Heart left ventricle (tissue), 13 donors: ENCODE results near the gene KHK.

Experiments used
- CTCF ChIP-seq, 12 donors: fragments of 200-600 bp; sonication (generic) in 4 of 12; IDR thresholded peaks; one replicate each; pipeline versions ENCODE4 v1.5.0 to v1.8.0; 2018 to 2022; ENCODE audit warnings: antibody characterized with exemption in 12 of 12, mild to moderate bottlenecking in 5 of 12
- POLR2A ChIP-seq, 2 donors: fragments of 450-650 bp; IDR thresholded peaks; one replicate each; pipeline ENCODE4 v1.6.1; 2017; ENCODE audit warnings: antibody characterized with exemption in 2 of 2, mild to moderate bottlenecking in 2 of 2, moderate library complexity in 2 of 2
- donor health status: ischemic (EF 13 %, LVEDD 7.1; RV severe dilation, severe dysfunction).
- donor health status: DM: no; HTN: yes; CAD: no.
- donor health status: DM: no; HTN: no; CAD: no.
- donor health status: ischemic (EF 25% LVEDD 6.9; RV normal size, moderate dysfunction).
- donor health status: ischemic (EF 25% LVEDD 5.7; RV mildly dilated, moderate dysfunction).
- donor health status: ischemic (EF 35%, LVEDD 5.7; RV mildly dilated, moderate dysfunction).
- donor health status: nonischemic (EF 11% LVEDD 7.7; RV severe dilation, severe dysfunction).
- donor health status: DM: yes; HTN: yes; CAD: no.
- donor health status: PGD.
- donor health status: ischemic (EF 29% LVEDD 5.4; RV normal size, mild dysfunction).
- donor health status: nonischemic (EF 23%, LVEDD 6.1; RV moderate dilation, normal function).

GRCh38 chr2:27138111-27138510 lies 51.5 kb downstream of the KHK start:
- TF ChIP-seq CTCF (IDR thresholded peaks at IDR 0.05), result no peak
- TF ChIP-seq POLR2A (IDR thresholded peaks at IDR 0.05), result no peak
